HepG2 (cell line): Measurements from ENCODE around the gene TIRAP. TPM values are rescaled to one million over a fixed set of nuclear protein-coding genes. Genes with fewer than 3 reads are reported as not detected.

ENCODE experiments used
- MYNN ChIP-seq: sonication (generic); formaldehyde crosslinking; IDR thresholded peaks from 2 replicates; pipeline ENCODE4 v1.4.0; 2020; ENCODE audit warnings: mild to moderate bottlenecking, low read depth, missing genetic modification reagents
- ZKSCAN8 ChIP-seq: IDR thresholded peaks from 2 replicates; pipeline ENCODE4 v1.6.1; 2016; ENCODE audit warnings: borderline replicate concordance, missing genetic modification reagents, missing compliant biosample characterization
- polyA plus RNA-seq, 8 experiments: library from polyadenylated mRNA; depleted of rRNA in 3 of 8; stranded (reverse) in 7 of 8; unstranded in 1 of 8; fragments of >200 nt; fragmentation: Illumina TruSeq in 4 of 8; extraction: Trizol in 4 of 8; gene quantifications; 2 replicates each; pipeline versions ENCODE4 v1.2.1 to v1.2.3, GENCODE V29; 2011 to 2016; ENCODE audit warnings: low read depth in 4 of 8, missing spikeins in 1 of 8, mixed read lengths in 1 of 8; ENCODE audit not compliant: insufficient read depth in 1 of 8
- total RNA-seq, 5 experiments: library from RNA; depleted of rRNA; stranded (reverse); fragments of >200 nt; fragmentation: Illumina TruSeq; extraction: Trizol; gene quantifications; 2 replicates each; pipeline ENCODE4 v1.2.3, GENCODE V29; 2016; ENCODE audit warnings: low read depth in 1 of 5
- TF ChIP-seq, protein P1 (sequence below): sonication (generic); formaldehyde crosslinking; IDR thresholded peaks from 2 replicates; pipeline ENCODE4 v1.4.0; 2020; ENCODE audit warnings: mild to moderate bottlenecking, low read depth, missing genetic modification reagents
- TF ChIP-seq, protein P2 (sequence below): sonication (generic); formaldehyde crosslinking; IDR thresholded peaks from 2 replicates; pipeline ENCODE4 v1.4.0; 2020; ENCODE audit warnings: missing genetic modification reagents
- TF ChIP-seq, protein P3 (sequence below): conservative IDR thresholded peaks from 2 replicates; pipeline ENCODE4 v1.6.1; 2018; ENCODE audit warnings: missing genetic modification reagents
- TF ChIP-seq, protein P4 (sequence below): sonication (generic); formaldehyde crosslinking; IDR thresholded peaks from 2 replicates; pipeline ENCODE4 v1.9.0; 2021; ENCODE audit warnings: missing genetic modification reagents, borderline replicate concordance

Gene TIRAP
- total and polyA plus RNA-seq, 2 of the 13 experiments (the other 11 are each of a cell fraction or from before 2014, with no cell fraction given) = 5.4 to 5.7 TPM

- TF ChIP-seq MYNN (no peak), ZKSCAN8 (CRISPR knock-in tag) (no peak)
- TF ChIP-seq, protein P1, sequence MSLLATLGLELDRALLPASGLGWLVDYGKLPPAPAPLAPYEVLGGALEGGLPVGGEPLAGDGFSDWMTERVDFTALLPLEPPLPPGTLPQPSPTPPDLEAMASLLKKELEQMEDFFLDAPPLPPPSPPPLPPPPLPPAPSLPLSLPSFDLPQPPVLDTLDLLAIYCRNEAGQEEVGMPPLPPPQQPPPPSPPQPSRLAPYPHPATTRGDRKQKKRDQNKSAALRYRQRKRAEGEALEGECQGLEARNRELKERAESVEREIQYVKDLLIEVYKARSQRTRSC (CRISPR knock-in tag) = no peak
- TF ChIP-seq, protein P2, sequence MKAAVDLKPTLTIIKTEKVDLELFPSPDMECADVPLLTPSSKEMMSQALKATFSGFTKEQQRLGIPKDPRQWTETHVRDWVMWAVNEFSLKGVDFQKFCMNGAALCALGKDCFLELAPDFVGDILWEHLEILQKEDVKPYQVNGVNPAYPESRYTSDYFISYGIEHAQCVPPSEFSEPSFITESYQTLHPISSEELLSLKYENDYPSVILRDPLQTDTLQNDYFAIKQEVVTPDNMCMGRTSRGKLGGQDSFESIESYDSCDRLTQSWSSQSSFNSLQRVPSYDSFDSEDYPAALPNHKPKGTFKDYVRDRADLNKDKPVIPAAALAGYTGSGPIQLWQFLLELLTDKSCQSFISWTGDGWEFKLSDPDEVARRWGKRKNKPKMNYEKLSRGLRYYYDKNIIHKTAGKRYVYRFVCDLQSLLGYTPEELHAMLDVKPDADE (CRISPR knock-in tag) = no peak
- TF ChIP-seq, protein P3, sequence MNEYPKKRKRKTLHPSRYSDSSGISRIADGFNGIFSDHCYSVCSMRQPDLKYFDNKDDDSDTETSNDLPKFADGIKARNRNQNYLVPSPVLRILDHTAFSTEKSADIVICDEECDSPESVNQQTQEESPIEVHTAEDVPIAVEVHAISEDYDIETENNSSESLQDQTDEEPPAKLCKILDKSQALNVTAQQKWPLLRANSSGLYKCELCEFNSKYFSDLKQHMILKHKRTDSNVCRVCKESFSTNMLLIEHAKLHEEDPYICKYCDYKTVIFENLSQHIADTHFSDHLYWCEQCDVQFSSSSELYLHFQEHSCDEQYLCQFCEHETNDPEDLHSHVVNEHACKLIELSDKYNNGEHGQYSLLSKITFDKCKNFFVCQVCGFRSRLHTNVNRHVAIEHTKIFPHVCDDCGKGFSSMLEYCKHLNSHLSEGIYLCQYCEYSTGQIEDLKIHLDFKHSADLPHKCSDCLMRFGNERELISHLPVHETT (CRISPR knock-in tag) = no peak
- TF ChIP-seq, protein P4, sequence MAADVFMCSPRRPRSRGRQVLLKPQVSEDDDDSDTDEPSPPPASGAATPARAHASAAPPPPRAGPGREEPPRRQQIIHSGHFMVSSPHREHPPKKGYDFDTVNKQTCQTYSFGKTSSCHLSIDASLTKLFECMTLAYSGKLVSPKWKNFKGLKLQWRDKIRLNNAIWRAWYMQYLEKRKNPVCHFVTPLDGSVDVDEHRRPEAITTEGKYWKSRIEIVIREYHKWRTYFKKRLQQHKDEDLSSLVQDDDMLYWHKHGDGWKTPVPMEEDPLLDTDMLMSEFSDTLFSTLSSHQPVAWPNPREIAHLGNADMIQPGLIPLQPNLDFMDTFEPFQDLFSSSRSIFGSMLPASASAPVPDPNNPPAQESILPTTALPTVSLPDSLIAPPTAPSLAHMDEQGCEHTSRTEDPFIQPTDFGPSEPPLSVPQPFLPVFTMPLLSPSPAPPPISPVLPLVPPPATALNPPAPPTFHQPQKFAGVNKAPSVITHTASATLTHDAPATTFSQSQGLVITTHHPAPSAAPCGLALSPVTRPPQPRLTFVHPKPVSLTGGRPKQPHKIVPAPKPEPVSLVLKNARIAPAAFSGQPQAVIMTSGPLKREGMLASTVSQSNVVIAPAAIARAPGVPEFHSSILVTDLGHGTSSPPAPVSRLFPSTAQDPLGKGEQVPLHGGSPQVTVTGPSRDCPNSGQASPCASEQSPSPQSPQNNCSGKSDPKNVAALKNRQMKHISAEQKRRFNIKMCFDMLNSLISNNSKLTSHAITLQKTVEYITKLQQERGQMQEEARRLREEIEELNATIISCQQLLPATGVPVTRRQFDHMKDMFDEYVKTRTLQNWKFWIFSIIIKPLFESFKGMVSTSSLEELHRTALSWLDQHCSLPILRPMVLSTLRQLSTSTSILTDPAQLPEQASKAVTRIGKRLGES (CRISPR knock-in tag) = no peak
Measured at GRCh38 chr11:126339073-126339862, 56.4 kb downstream of the TIRAP start (continued).
